ENCODE measurements around the gene APBA1. TPM values are rescaled to one million over a fixed set of nuclear protein-coding genes. Genes with fewer than 3 reads are reported as not detected.

Gene APBA1
- total RNA-seq, 1 experiment from 2014 or later, result 1.8 TPM

GRCh38 chr9:69667306-69667705 lies 4.9 kb downstream of the APBA1 start:
- WGBS (ENCODE audit: extremely low coverage, insufficient read length, low lambda C conversion rate), result no CpG with 5 or more reads among the region's 1 CpG
- no peak overlapping the region for H2AFZ ChIP-seq (ENCODE audit: low read length)
- no peak overlapping the region for H4K5ac ChIP-seq (ENCODE audit: insufficient read length, low read depth, low read length)
- peaks cover 12% of the 10 kb centered on the region; the same call in 1 of the 2 replicates for H3K27me3 ChIP-seq (ENCODE audit: insufficient read depth, low read length)
- H3K27ac Mint-ChIP-seq, result no peak overlapping the region
- H3K4me2 ChIP-seq (ENCODE audit: insufficient read depth, insufficient read length, low read length), result no peak overlapping the region
- no peak overlapping the region for H3K9ac ChIP-seq (ENCODE audit: extremely low read depth, insufficient read length, low read length)
- no peak overlapping the region for H3K23ac ChIP-seq (ENCODE audit: insufficient read length, low read depth, low read length)
- no peaks in the 10 kb centered on the region for H3K79me2 ChIP-seq (ENCODE audit: insufficient read depth, low read length)
- no peak overlapping the region for H3K27ac ChIP-seq (ENCODE audit: insufficient read length, low read depth, low read length)
- H3K56ac ChIP-seq (ENCODE audit: insufficient read length, low read depth, low read length), result no peak overlapping the region
- H4K20me1 ChIP-seq (ENCODE audit: control insufficient read depth, insufficient read depth, insufficient read length), result no peaks in the 10 kb centered on the region
- no peak overlapping the region for H3K4me3 Mint-ChIP-seq
- TF ChIP-seq CTCF (conservative IDR thresholded peaks at IDR 0.05), result no peak
- peaks cover 2% of the 10 kb centered on the region for H3K4me1 ChIP-seq (ENCODE audit: insufficient read depth, low read length)
- H4K8ac ChIP-seq (replicated peaks; ENCODE audit: insufficient read length, low read depth, low read length), result no peak overlapping the region
- H2BK5ac ChIP-seq (ENCODE audit: insufficient read length, low read length), result no peak overlapping the region
- no peak overlapping the region for H3K18ac ChIP-seq (ENCODE audit: insufficient read length, low read depth, low read length)
- peaks cover 10 to 13% of the 10 kb centered on the region in 2 experiments for H3K4me1 Mint-ChIP-seq
- no peak overlapping the region for H2BK12ac ChIP-seq (ENCODE audit: insufficient read length, low read depth, low read length)
- H3K27me3 Mint-ChIP-seq (ENCODE audit: low read depth), result no peaks in the 10 kb centered on the region; the same call in 1 of the 2 replicates
- no peak overlapping the region for H3K14ac ChIP-seq (ENCODE audit: insufficient read depth, low read length)
- H2BK120ac ChIP-seq (ENCODE audit: low read depth, low read length, poor library complexity, severe bottlenecking), result no peak overlapping the region
- H3K79me1 ChIP-seq (ENCODE audit: insufficient read depth, low read depth, low read length, poor library complexity, severe bottlenecking), result no peaks in the 10 kb centered on the region
- H3K4ac ChIP-seq (ENCODE audit: low read depth, low read length), result no peak overlapping the region
- H3K9me3 ChIP-seq (ENCODE audit: control insufficient read depth, low read depth, low read length), result no peaks in the 10 kb centered on the region
- no peak for DNase-seq
- no peak overlapping the region for H3T11ph ChIP-seq (ENCODE audit: low read length)
- H2BK15ac ChIP-seq (ENCODE audit: low read depth, low read length), result no peak overlapping the region
- H2AK5ac ChIP-seq (ENCODE audit: insufficient read length, low read length), result no peak overlapping the region
- H2BK20ac ChIP-seq (ENCODE audit: low read depth, low read length, poor library complexity, severe bottlenecking), result no peak overlapping the region
- no peaks in the 10 kb centered on the region; a peak in 1 of 7 replicates for H3K36me3 Mint-ChIP-seq (ENCODE audit: insufficient read depth in 1 of 3, low read depth in 3 of 3)
- no peaks in the 10 kb centered on the region for H3K9me3 Mint-ChIP-seq
- H3K23me2 ChIP-seq (ENCODE audit: insufficient read length, low read depth, low read length, poor library complexity, severe bottlenecking), result no peaks in the 10 kb centered on the region
- H4K91ac ChIP-seq (ENCODE audit: insufficient read length, low read depth, low read length), result no peak overlapping the region

Measured in H9 (cell line).